HepG2 (cell line): ENCODE data around the gene COASY. TPM values are rescaled to one million over a fixed set of nuclear protein-coding genes. Genes with fewer than 3 reads are reported as not detected.

Source experiments
- ARNT2 ChIP-seq: sonication (generic); formaldehyde crosslinking; IDR thresholded peaks from 2 replicates; pipeline ENCODE4 v1.8.0; 2022; ENCODE audit warnings: mild to moderate bottlenecking, low read depth, missing genetic modification reagents, moderate library complexity
- ATF5 ChIP-seq: sonication (generic); formaldehyde crosslinking; IDR thresholded peaks from 2 replicates; pipeline ENCODE4 v1.4.0; 2020; ENCODE audit warnings: mild to moderate bottlenecking, low read depth, missing genetic modification reagents
- BCLAF1 ChIP-seq: fragments of 450-650 bp; IDR thresholded peaks from 2 replicates; pipeline ENCODE4 v1.6.1; 2017; ENCODE audit warnings: mild to moderate bottlenecking
- MXD1 ChIP-seq: sonication (generic); formaldehyde crosslinking; IDR thresholded peaks from 2 replicates; pipeline ENCODE4 v1.4.0; 2020; ENCODE audit warnings: mild to moderate bottlenecking, missing genetic modification reagents
- MZF1 ChIP-seq: sonication (generic); formaldehyde crosslinking; IDR thresholded peaks from 2 replicates; pipeline ENCODE4 v1.8.1; 2023; ENCODE audit warnings: mild to moderate bottlenecking, missing genetic modification reagents, borderline replicate concordance
- NCOA2 ChIP-seq: sonication (generic); formaldehyde crosslinking; IDR thresholded peaks from 2 replicates; pipeline ENCODE4 v1.8.0; 2022; ENCODE audit warnings: inconsistent platforms
- PAWR ChIP-seq: sonication (generic); formaldehyde crosslinking; IDR thresholded peaks from 2 replicates; pipeline ENCODE4 v1.4.0; 2020; ENCODE audit warnings: missing genetic modification reagents, mild to moderate bottlenecking, borderline replicate concordance
- SMAD1 ChIP-seq: sonication (generic); formaldehyde crosslinking; IDR thresholded peaks from 2 replicates; pipeline ENCODE4 v1.4.0; 2020; ENCODE audit warnings: missing genetic modification reagents, low read depth, mild to moderate bottlenecking, borderline replicate concordance
- SP140L ChIP-seq: sonication (generic); formaldehyde crosslinking; IDR thresholded peaks from 2 replicates; pipeline ENCODE4 v1.4.0; 2020; ENCODE audit warnings: missing genetic modification reagents, borderline replicate concordance
- TEF ChIP-seq: sonication (generic); formaldehyde crosslinking; IDR thresholded peaks from 2 replicates; pipeline ENCODE4 v1.5.0; 2020; ENCODE audit warnings: missing genetic modification reagents
- THAP7 ChIP-seq: sonication (generic); formaldehyde crosslinking; IDR thresholded peaks from 2 replicates; pipeline ENCODE4 v1.8.1; 2023; ENCODE audit warnings: mild to moderate bottlenecking, missing genetic modification reagents
- UBTF ChIP-seq: sonication (generic); formaldehyde crosslinking; IDR thresholded peaks from 2 replicates; pipeline ENCODE4 v1.4.0; 2020; ENCODE audit warnings: mild to moderate bottlenecking, missing genetic modification reagents
- ZFP36 ChIP-seq: fragments of 150-350 bp; IDR thresholded peaks from 2 replicates; pipeline ENCODE4 v1.6.1; 2018; ENCODE audit warnings: borderline replicate concordance, low read length, low read depth; ENCODE audit not compliant: partially characterized antibody
- ZNF207 ChIP-seq: fragments of 450-650 bp; IDR thresholded peaks from 2 replicates; pipeline ENCODE4 v1.6.1; 2016; ENCODE audit warnings: antibody characterized with exemption, borderline replicate concordance
- ZNF235 ChIP-seq: sonication (generic); formaldehyde crosslinking; IDR thresholded peaks from 2 replicates; pipeline ENCODE4 v1.8.1; 2023; ENCODE audit warnings: mild to moderate bottlenecking, missing genetic modification reagents, borderline replicate concordance
- ZNF264 ChIP-seq: sonication (generic); formaldehyde crosslinking; IDR thresholded peaks from 2 replicates; pipeline ENCODE4 v1.4.0; 2020; ENCODE audit warnings: missing genetic modification reagents
- ZNF460 ChIP-seq: sonication (generic); formaldehyde crosslinking; IDR thresholded peaks from 2 replicates; pipeline ENCODE4 v1.5.1; 2020; ENCODE audit warnings: missing genetic modification reagents, mild to moderate bottlenecking, borderline replicate concordance
- ZNF660 ChIP-seq: sonication (generic); formaldehyde crosslinking; IDR thresholded peaks from 2 replicates; pipeline ENCODE4 v1.5.1; 2020; ENCODE audit warnings: mild to moderate bottlenecking, low read depth, missing genetic modification reagents, borderline replicate concordance
- ZNF83 ChIP-seq: sonication (generic); formaldehyde crosslinking; IDR thresholded peaks from 2 replicates; pipeline ENCODE4 v1.4.0; 2020; ENCODE audit warnings: missing genetic modification reagents, mild to moderate bottlenecking, borderline replicate concordance
- polyA plus RNA-seq, 8 experiments: library from polyadenylated mRNA; depleted of rRNA in 3 of 8; stranded (reverse) in 7 of 8; unstranded in 1 of 8; fragments of >200 nt; fragmentation: Illumina TruSeq in 4 of 8; extraction: Trizol in 4 of 8; gene quantifications; 2 replicates each; pipeline versions ENCODE4 v1.2.1 to v1.2.3, GENCODE V29; 2011 to 2016; ENCODE audit warnings: low read depth in 4 of 8, missing spikeins in 1 of 8, mixed read lengths in 1 of 8; ENCODE audit not compliant: insufficient read depth in 1 of 8
- total RNA-seq, 5 experiments: library from RNA; depleted of rRNA; stranded (reverse); fragments of >200 nt; fragmentation: Illumina TruSeq; extraction: Trizol; gene quantifications; 2 replicates each; pipeline ENCODE4 v1.2.3, GENCODE V29; 2016; ENCODE audit warnings: low read depth in 1 of 5

The COASY gene
- total and polyA plus RNA-seq, 2 of the 13 experiments (the other 11 are each of a cell fraction or from before 2014, with no cell fraction given): 90.7 to 125 TPM

- TF ChIP-seq BCLAF1 (no peak), ZNF207 (no peak), ATF5 (0 out of 2 replicates have a peak, but pooled peaks have one; percentile 54), ZNF83 (no peak; the same call in 1 of the 2 replicates), TEF (CRISPR knock-in tag) (no peak), MZF1 (CRISPR knock-in tag) (no peak), THAP7 (peak; percentile 60; the same call in 1 of the 2 replicates), NCOA2 (CRISPR knock-in tag) (peak; percentile 93), MXD1 (CRISPR knock-in tag) (no peak), ZNF460 (CRISPR knock-in tag) (no peak), SP140L (no peak), UBTF (CRISPR knock-in tag) (peak; percentile 60; the same call in 1 of the 2 replicates), SMAD1 (CRISPR knock-in tag) (no peak), PAWR (CRISPR knock-in tag) (0 out of 2 replicates have a peak, but pooled peaks have one; percentile 29), ZNF264 (CRISPR knock-in tag) (0 out of 2 replicates have a peak, but pooled peaks have one; percentile 27), ARNT2 (no peak), ZNF660 (CRISPR knock-in tag) (no peak), ZNF235 (CRISPR knock-in tag) (no peak), ZFP36 (no peak)
These were observed 30.9 kb upstream of the COASY start (continued) for GRCh38 chr17:42530952-42531454.
